HepG2 (cell line): ENCODE data around the gene CD68. TPM values are rescaled to one million over a fixed set of nuclear protein-coding genes. Genes with fewer than 3 reads are reported as not detected.

Experiments used
- ATF7 ChIP-seq, 2 experiments: fragments of 450-650 bp in 1 of 2; sonication (generic) in 1 of 2; formaldehyde crosslinking in 1 of 2; IDR thresholded peaks; 2 replicates each; pipeline versions ENCODE4 v1.4.0 to v1.6.1; 2016 to 2020; ENCODE audit warnings: antibody characterized with exemption in 1 of 2, mild to moderate bottlenecking in 1 of 2, missing genetic modification reagents in 1 of 2
- CEBPG ChIP-seq: IDR thresholded peaks from 2 replicates; pipeline ENCODE4 v1.6.1; 2016
- ESRRA ChIP-seq: sonication (generic); formaldehyde crosslinking; IDR thresholded peaks from 2 replicates; pipeline ENCODE4 v1.5.1; 2020; ENCODE audit warnings: mild to moderate bottlenecking, low read depth, missing genetic modification reagents
- MED13 ChIP-seq: sonication (generic); formaldehyde crosslinking; IDR thresholded peaks from 2 replicates; pipeline ENCODE4 v1.5.0; 2020; ENCODE audit warnings: missing genetic modification reagents
- MXD3 ChIP-seq: IDR thresholded peaks from 2 replicates; pipeline ENCODE4 v1.6.1; 2016; ENCODE audit warnings: mild to moderate bottlenecking, missing biosample characterization, missing genetic modification reagents
- NFKB2 ChIP-seq: sonication (generic); formaldehyde crosslinking; IDR thresholded peaks from 2 replicates; pipeline ENCODE4 v1.4.0; 2020; ENCODE audit warnings: missing genetic modification reagents, borderline replicate concordance
- POLR2AphosphoS2 ChIP-seq: IDR thresholded peaks from 2 replicates; pipeline ENCODE4 v1.6.1; 2011; ENCODE audit warnings: low read depth, low read length, improper control_type of control experiment
- RFXAP ChIP-seq: sonication (generic); formaldehyde crosslinking; IDR thresholded peaks from 2 replicates; pipeline ENCODE4 v1.4.0; 2020; ENCODE audit warnings: missing genetic modification reagents, borderline replicate concordance
- SOX6 ChIP-seq, 2 experiments: fragments of 450-650 bp in 1 of 2; sonication (generic) in 1 of 2; formaldehyde crosslinking in 1 of 2; IDR thresholded peaks; 2 replicates each; pipeline versions ENCODE4 v1.4.0 to v1.6.1; 2017 to 2020; ENCODE audit warnings: antibody characterized with exemption in 1 of 2, mild to moderate bottlenecking in 1 of 2, missing genetic modification reagents in 1 of 2
- SP5 ChIP-seq: IDR thresholded peaks from 2 replicates; pipeline ENCODE4 v1.6.1; 2016; ENCODE audit warnings: low read depth, borderline replicate concordance
- USF2 ChIP-seq, 2 experiments: sonication (generic) in 1 of 2; formaldehyde crosslinking in 1 of 2; IDR thresholded peaks; 2 replicates each; pipeline versions ENCODE4 v1.5.1 to v1.6.1; 2011 to 2020; ENCODE audit warnings: borderline replicate concordance in 1 of 2, low read depth in 1 of 2, low read length in 1 of 2, mild to moderate bottlenecking in 1 of 2, missing genetic modification reagents in 1 of 2, moderate library complexity in 1 of 2
- ZFYVE20 ChIP-seq: sonication (generic); formaldehyde crosslinking; IDR thresholded peaks from 2 replicates; pipeline ENCODE4 v1.8.0; 2023; ENCODE audit warnings: low read depth, mild to moderate bottlenecking, moderate library complexity, missing genetic modification reagents, borderline replicate concordance
- ZKSCAN8 ChIP-seq: IDR thresholded peaks from 2 replicates; pipeline ENCODE4 v1.6.1; 2016; ENCODE audit warnings: borderline replicate concordance, missing genetic modification reagents, missing compliant biosample characterization
- ZNF20 ChIP-seq: sonication (generic); formaldehyde crosslinking; IDR thresholded peaks from 2 replicates; pipeline ENCODE4 v1.4.0; 2020; ENCODE audit warnings: mild to moderate bottlenecking, moderate library complexity, missing genetic modification reagents
- ZNF232 ChIP-seq: sonication (generic); formaldehyde crosslinking; IDR thresholded peaks from 2 replicates; pipeline ENCODE4 v1.4.0; 2020; ENCODE audit warnings: missing genetic modification reagents, borderline replicate concordance
- ZNF577 ChIP-seq: sonication (generic); formaldehyde crosslinking; IDR thresholded peaks from 2 replicates; pipeline ENCODE4 v1.4.0; 2020; ENCODE audit warnings: mild to moderate bottlenecking, low read depth, missing genetic modification reagents, borderline replicate concordance
- ZNF605 ChIP-seq: sonication (generic); formaldehyde crosslinking; IDR thresholded peaks from 2 replicates; pipeline ENCODE4 v1.8.0; 2022; ENCODE audit warnings: mild to moderate bottlenecking, missing genetic modification reagents
- ZNF710 ChIP-seq: sonication (generic); formaldehyde crosslinking; IDR thresholded peaks from 2 replicates; pipeline ENCODE4 v1.5.0; 2020; ENCODE audit warnings: mild to moderate bottlenecking, missing genetic modification reagents, borderline replicate concordance
- ZNF749 ChIP-seq: sonication (generic); formaldehyde crosslinking; IDR thresholded peaks from 2 replicates; pipeline ENCODE4 v1.8.0; 2022; ENCODE audit warnings: mild to moderate bottlenecking, missing genetic modification reagents, moderate library complexity, borderline replicate concordance
- ZNF788 ChIP-seq: sonication (generic); formaldehyde crosslinking; IDR thresholded peaks from 2 replicates; pipeline ENCODE4 v1.5.0; 2020; ENCODE audit warnings: mild to moderate bottlenecking, missing genetic modification reagents, borderline replicate concordance
- ZNF816 ChIP-seq: sonication (generic); formaldehyde crosslinking; IDR thresholded peaks from 2 replicates; pipeline ENCODE4 v1.8.0; 2022; ENCODE audit warnings: missing genetic modification reagents, mild to moderate bottlenecking, borderline replicate concordance
- ZNF879 ChIP-seq: sonication (generic); formaldehyde crosslinking; IDR thresholded peaks from 2 replicates; pipeline ENCODE4 v1.8.1; 2023; ENCODE audit warnings: missing genetic modification reagents
- polyA plus RNA-seq, 8 experiments: library from polyadenylated mRNA; depleted of rRNA in 3 of 8; stranded (reverse) in 7 of 8; unstranded in 1 of 8; fragments of >200 nt; fragmentation: Illumina TruSeq in 4 of 8; extraction: Trizol in 4 of 8; gene quantifications; 2 replicates each; pipeline versions ENCODE4 v1.2.1 to v1.2.3, GENCODE V29; 2011 to 2016; ENCODE audit warnings: low read depth in 4 of 8, missing spikeins in 1 of 8, mixed read lengths in 1 of 8; ENCODE audit not compliant: insufficient read depth in 1 of 8
- total RNA-seq, 5 experiments: library from RNA; depleted of rRNA; stranded (reverse); fragments of >200 nt; fragmentation: Illumina TruSeq; extraction: Trizol; gene quantifications; 2 replicates each; pipeline ENCODE4 v1.2.3, GENCODE V29; 2016; ENCODE audit warnings: low read depth in 1 of 5
- TF ChIP-seq, protein P1 (sequence below): sonication (generic); formaldehyde crosslinking; IDR thresholded peaks from 2 replicates; pipeline ENCODE4 v1.4.0; 2020; ENCODE audit warnings: missing genetic modification reagents

CD68 gene
- total and polyA plus RNA-seq, 2 of the 13 experiments (the other 11 are each of a cell fraction or from before 2014, with no cell fraction given) = 10.3 to 104 TPM

GRCh38 chr17:7572588-7573323 lies 6.7 kb upstream of the CD68 start (continued):
- no peak for TF ChIP-seq ZNF749 (CRISPR knock-in tag)
- TF ChIP-seq RFXAP = peak; percentile 92; the same call in 1 of the 2 replicates
- TF ChIP-seq ZNF788 (CRISPR knock-in tag) = peak; percentile 47; the same call in 1 of the 2 replicates
- peak; percentile 56; the same call in 1 of the 2 replicates for TF ChIP-seq ZFYVE20 (CRISPR knock-in tag)
- peak; percentile 98 for TF ChIP-seq POLR2AphosphoS2
- TF ChIP-seq ZNF232 (CRISPR knock-in tag) = 0 out of 2 replicates have a peak, but pooled peaks have one; percentile 5
- no peak for TF ChIP-seq SOX6 (IDR thresholded peaks at IDR 0.05)
- TF ChIP-seq SOX6 (CRISPR knock-in tag; IDR thresholded peaks at IDR 0.05) = peak; percentile 69; the same call in 1 of the 2 replicates
- TF ChIP-seq MXD3 (CRISPR knock-in tag) = peak; percentile 12; the same call in 1 of the 2 replicates
- TF ChIP-seq ZNF20 = no peak
- TF ChIP-seq, protein P1, sequence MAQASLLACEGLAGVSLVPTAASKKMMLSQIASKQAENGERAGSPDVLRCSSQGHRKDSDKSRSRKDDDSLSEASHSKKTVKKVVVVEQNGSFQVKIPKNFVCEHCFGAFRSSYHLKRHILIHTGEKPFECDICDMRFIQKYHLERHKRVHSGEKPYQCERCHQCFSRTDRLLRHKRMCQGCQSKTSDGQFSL = 0 out of 2 replicates have a peak, but pooled peaks have one; percentile 42
- peak; percentile 15; the same call in 1 of the 2 replicates for TF ChIP-seq NFKB2
- no peak; the same call in 1 of the 2 replicates for TF ChIP-seq ZNF816 (CRISPR knock-in tag)
- peak; percentile 60; the same call in 1 of the 2 replicates for TF ChIP-seq MED13 (CRISPR knock-in tag)
- peak; percentile 93 for TF ChIP-seq ZNF605 (CRISPR knock-in tag)
- no peak for TF ChIP-seq USF2 (IDR thresholded peaks at IDR 0.05; ENCODE audit: low read depth, low read length)
- peak; percentile 85 for TF ChIP-seq USF2 (CRISPR knock-in tag; IDR thresholded peaks at IDR 0.05; ENCODE audit: borderline replicate concordance)
- TF ChIP-seq ZNF577 = no peak
- 0 out of 2 replicates have a peak, but pooled peaks have one; percentile 24 for TF ChIP-seq ZNF879 (CRISPR knock-in tag)
- TF ChIP-seq CEBPG (CRISPR knock-in tag) = no peak
- TF ChIP-seq ZKSCAN8 (CRISPR knock-in tag) = no peak
- TF ChIP-seq ATF7 (IDR thresholded peaks at IDR 0.05) = no peak
- TF ChIP-seq ATF7 (CRISPR knock-in tag; IDR thresholded peaks at IDR 0.05) = peak; percentile 81; the same call in 1 of the 2 replicates
- TF ChIP-seq SP5 (CRISPR knock-in tag) = peak; percentile 66; the same call in 1 of the 2 replicates
- TF ChIP-seq ZNF710 (CRISPR knock-in tag) = peak; percentile 77; the same call in 1 of the 2 replicates
- peak; percentile 64; the same call in 1 of the 2 replicates for TF ChIP-seq ESRRA
